HUES64 (cell line): ENCODE measurements around the gene RBM28. TPM values are rescaled to one million over a fixed set of nuclear protein-coding genes. Genes with fewer than 3 reads are reported as not detected.

Experiments used
- H3K27ac ChIP-seq: 2 replicates; pipeline ENCODE4 v1.7.0; 2013; ENCODE audit warnings: low read depth, low read length, inconsistent platforms
- H3K27me3 ChIP-seq: 2 replicates; pipeline ENCODE4 v1.6.1; 2013; ENCODE audit warnings: mild to moderate bottlenecking, low read length; ENCODE audit not compliant: insufficient read depth
- H3K36me3 ChIP-seq: 2 replicates; pipeline ENCODE4 v1.6.1; 2013; ENCODE audit warnings: mild to moderate bottlenecking, low read length; ENCODE audit not compliant: insufficient read depth
- H3K4me1 ChIP-seq: 2 replicates; pipeline ENCODE4 v1.6.1; 2013; ENCODE audit warnings: mild to moderate bottlenecking, low read length, moderate library complexity; ENCODE audit not compliant: insufficient read depth
- H3K4me3 ChIP-seq: 2 replicates; pipeline ENCODE4 v1.5.1; 2013; ENCODE audit warnings: mild to moderate bottlenecking, low read length, moderate library complexity
- H3K9ac ChIP-seq: 2 replicates; pipeline ENCODE4 v1.6.1; 2013; ENCODE audit warnings: mild to moderate bottlenecking, low read depth, low read length
- H3K9me3 ChIP-seq: 2 replicates; pipeline ENCODE4 v1.6.1; 2013; ENCODE audit warnings: low read depth, low read length; ENCODE audit not compliant: insufficient read depth
- WGBS: fragments of 150-250, 120-280 bp; methylation state at CpG from one replicate; pipeline ENCODE4 v1.1.7; 2013; ENCODE audit warnings: missing lambda C conversion rate; 5-methylcytosine and 5-hydroxymethylcytosine counted together
- polyA plus RNA-seq, 2 experiments: library from polyadenylated mRNA; stranded (reverse); fragments of 50-300 nt; gene quantifications; one replicate each; pipeline ENCODE4 v1.2.3, GENCODE V29; 2013

Gene RBM28, protein sequence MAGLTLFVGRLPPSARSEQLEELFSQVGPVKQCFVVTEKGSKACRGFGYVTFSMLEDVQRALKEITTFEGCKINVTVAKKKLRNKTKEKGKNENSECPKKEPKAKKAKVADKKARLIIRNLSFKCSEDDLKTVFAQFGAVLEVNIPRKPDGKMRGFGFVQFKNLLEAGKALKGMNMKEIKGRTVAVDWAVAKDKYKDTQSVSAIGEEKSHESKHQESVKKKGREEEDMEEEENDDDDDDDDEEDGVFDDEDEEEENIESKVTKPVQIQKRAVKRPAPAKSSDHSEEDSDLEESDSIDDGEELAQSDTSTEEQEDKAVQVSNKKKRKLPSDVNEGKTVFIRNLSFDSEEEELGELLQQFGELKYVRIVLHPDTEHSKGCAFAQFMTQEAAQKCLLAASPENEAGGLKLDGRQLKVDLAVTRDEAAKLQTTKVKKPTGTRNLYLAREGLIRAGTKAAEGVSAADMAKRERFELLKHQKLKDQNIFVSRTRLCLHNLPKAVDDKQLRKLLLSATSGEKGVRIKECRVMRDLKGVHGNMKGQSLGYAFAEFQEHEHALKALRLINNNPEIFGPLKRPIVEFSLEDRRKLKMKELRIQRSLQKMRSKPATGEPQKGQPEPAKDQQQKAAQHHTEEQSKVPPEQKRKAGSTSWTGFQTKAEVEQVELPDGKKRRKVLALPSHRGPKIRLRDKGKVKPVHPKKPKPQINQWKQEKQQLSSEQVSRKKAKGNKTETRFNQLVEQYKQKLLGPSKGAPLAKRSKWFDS
- polyA plus RNA-seq (2013, experiment 1 of 2): 35.1 TPM
- 30.6 TPM for polyA plus RNA-seq (2013, experiment 2 of 2)

DNA sequence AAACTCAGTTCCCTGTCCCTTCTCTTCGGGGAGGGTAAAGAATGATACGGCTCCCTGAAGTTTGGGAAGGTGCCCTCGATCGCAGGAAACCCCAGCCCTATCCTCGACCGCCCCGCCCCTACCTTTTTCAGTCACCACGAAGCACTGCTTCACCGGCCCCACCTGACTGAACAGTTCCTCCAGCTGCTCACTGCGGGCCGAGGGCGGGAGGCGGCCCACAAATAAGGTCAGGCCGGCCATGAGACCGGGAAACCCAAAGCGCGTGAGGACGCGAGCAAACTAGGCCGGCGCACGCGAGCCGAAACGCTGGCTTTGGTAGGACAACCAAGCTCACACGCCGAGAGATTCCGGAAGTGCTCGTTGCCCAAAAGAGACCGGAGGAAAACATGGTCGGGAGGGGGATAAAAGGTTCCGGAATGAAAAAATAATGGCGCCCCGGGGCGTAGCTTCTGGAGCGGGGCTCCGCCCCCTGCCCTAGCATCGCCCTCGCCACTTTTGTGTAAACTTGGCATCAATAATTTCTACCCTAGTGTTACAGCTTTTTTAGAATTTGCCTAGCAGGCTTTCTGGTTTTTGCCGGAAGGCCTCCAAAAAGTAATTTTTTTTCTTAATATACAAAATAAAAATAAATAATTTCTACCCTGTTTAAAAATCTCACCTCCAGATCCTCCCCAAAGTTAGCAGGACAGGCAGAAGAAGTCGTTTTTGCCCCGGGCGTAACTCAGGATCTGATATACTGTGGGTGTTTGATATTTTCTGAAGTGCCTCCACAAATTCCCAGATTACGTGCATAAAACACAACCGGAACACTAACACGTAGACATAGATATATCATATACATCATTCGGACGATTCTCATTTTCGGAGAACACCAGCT is at the start of gene RBM28:
Gene RBM28, minus strand, starts transcription at position 355 of the 877 bp plus-strand sequence. Its CDS starts 115 bp downstream, at position 240.
- H3K9me3 ChIP-seq: no peaks in the 10 kb centered on the region
- peaks cover 23% of the 10 kb centered on the region for H3K36me3 ChIP-seq
- WGBS: 14% methylated on average over 46 of the region's 49 CpGs
- H3K27ac ChIP-seq: peak within 1 kb of the TSS; percentile 78
- no peaks in the 10 kb centered on the region for H3K4me1 ChIP-seq
- H3K27me3 ChIP-seq: peaks cover 15% of the 10 kb centered on the region
- H3K4me3 ChIP-seq: peak within 1 kb of the TSS; percentile 87
- peak within 1 kb of the TSS; percentile 81 for H3K9ac ChIP-seq

DNA sequence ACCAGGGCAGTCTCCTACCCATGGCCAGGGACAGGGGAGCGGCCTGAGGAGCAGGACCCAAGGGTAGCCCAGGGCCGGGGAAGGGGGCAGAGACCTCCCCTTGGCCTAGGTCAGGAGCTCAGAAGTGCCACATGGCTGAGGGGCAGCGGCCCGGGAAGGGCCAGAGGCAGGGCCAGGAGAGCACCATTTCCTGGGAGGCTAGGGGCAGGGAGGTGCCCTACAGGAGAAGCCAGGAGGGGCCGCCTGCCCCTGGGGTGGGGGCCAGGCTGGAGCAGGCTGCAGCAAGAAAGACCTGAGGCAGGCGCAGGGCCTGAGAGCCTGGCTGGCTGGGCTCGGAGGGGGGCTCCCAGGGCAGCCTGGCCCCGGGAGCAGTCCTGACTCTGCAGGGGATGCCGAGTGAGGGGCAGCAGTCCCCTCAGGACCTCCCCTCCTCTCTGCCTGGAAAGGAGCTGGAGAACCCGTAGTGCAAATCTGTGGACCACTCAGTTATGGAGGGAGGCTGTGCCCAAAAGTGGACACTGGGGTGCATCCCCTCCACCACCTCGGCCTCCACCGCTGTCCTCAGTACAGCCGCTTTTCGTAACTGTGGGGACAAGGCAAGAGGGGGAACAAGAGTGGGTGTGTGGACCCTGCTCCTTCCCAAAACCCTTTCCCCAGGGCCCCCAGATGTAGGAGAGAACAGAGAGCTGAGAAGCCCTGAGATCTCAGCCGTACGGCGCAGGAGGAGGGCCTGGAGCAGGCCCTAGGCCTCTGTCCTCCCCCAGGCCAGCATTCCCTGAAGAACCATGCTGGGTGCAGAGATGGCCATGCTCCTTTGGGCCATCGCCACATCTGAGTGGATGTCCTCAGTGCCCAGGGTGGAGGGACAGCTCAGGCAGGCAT is 49.0 kb upstream of the RBM28 start:
- Histone ChIP-seq H3K27me3 (peaks cover 12% of the 10 kb centered on the region), H3K27ac (no peak overlapping the region), H3K9ac (no peak overlapping the region), H3K4me3 (no peak overlapping the region), H3K36me3 (peaks cover 3% of the 10 kb centered on the region; the same call in 1 of the 2 replicates), H3K4me1 (0 out of 2 replicates have a peak, but pooled peaks cover 5% of the 10 kb centered on the region), H3K9me3 (no peaks in the 10 kb centered on the region)
- 95% methylated on average over 18 of the region's 18 CpGs for WGBS

DNA sequence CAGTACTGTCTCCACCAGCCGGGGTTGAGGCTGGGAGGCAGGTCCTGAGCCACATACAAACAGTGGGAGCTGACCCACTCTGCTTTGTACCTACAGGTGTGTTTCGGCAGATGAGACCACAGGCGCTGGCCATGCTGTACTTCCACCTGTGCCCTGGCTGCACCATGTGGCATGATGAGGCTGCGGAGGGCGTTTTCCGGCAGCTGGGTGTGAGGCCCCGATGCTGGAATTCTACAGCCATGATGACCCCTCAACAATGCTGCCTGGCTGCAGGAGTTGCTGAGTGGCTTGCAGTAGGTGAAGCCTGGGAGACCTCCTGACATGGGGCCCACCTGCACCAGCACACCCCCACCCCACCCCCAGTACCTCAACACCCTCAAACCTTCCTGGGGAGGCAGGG is 48.1 kb upstream of the RBM28 start:
- H3K27ac ChIP-seq: no peak overlapping the region
- H3K9me3 ChIP-seq: no peaks in the 10 kb centered on the region
- WGBS: 95% methylated on average over 7 of the region's 7 CpGs
- no peak overlapping the region for H3K9ac ChIP-seq
- H3K27me3 ChIP-seq: peaks cover 15% of the 10 kb centered on the region
- 0 out of 2 replicates have a peak, but pooled peaks cover 5% of the 10 kb centered on the region for H3K4me1 ChIP-seq
- no peaks in the 10 kb centered on the region; the same call in 1 of the 2 replicates for H3K36me3 ChIP-seq
- H3K4me3 ChIP-seq: no peak overlapping the region

DNA sequence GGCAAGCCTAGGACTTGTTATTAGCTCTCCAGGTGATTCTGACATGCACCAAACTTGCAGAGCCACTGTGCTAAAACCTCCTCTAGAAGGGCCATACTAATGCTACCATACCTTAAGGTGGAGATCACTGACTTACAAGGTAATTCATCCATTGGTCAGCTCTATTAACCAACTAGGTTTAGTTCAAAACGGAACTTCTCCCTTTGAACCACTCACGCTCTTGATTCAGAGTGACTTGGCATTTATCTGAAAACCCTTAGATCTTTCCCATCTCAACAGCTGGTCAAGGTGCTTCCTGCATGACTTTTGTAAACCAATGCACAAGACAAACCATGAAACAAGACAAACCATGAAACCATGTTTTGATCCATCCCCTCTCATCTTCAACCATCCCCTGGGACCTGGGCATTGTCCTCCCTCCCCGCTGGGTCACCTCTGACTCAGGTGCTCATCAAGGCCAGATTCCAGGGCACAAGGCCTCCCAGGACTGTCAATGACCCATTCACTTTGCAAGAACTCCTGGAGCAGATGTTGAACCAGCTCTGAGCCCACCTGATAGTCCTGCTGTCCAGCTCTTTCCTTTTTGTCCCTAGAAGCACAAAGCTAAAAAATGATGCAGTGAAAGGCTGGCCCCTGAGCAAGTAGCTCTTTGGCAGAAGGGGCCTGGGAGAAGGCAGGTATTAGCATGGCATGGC is 47.3 kb upstream of the RBM28 start:
- Histone ChIP-seq H3K4me3 (no peak overlapping the region), H3K9ac (no peak overlapping the region), H3K27me3 (peaks cover 15% of the 10 kb centered on the region), H3K36me3 (no peaks in the 10 kb centered on the region; the same call in 1 of the 2 replicates), H3K27ac (no peak overlapping the region), H3K4me1 (0 out of 2 replicates have a peak, but pooled peaks cover 5% of the 10 kb centered on the region), H3K9me3 (no peaks in the 10 kb centered on the region)
- 93% methylated on average over 3 of the region's 3 CpGs for WGBS

DNA sequence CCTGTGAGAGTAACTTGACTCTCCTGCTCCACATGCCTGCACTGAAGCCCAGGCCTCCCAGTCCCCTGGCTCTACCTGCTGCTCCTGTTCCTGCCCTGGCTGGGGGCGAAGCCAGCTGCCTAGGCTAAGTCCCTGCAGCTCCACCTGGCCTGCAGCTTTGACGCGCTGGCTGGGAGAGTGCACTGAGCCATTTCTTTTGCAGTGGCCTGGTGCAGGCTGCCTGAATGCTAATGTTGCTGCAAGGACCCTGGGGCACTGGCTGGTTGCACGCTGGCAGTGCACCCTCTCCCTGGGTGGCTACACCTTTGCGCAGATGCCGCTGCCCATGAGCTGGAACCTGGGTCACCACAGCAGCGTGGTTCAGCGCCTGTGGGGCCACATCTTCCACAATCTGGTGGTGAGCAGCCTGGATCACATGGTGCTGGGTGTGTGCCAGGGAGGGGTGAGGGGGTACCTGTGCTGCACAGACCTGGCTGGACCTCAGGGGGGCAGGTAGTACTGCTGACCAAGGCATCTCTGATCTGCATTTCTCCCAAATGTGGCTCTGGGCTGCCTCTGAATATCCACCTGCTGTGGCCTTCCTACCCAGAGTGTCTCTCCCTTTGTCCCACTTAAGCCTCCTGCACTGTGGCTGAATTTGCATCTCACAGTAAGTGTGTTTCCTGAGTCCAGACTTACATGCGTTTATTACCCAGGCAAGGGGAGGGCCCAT is 46.1 kb upstream of the RBM28 start:
- no peak overlapping the region for H3K9ac ChIP-seq
- no peaks in the 10 kb centered on the region for H3K9me3 ChIP-seq
- H3K27ac ChIP-seq: no peak overlapping the region
- no peaks in the 10 kb centered on the region for H3K36me3 ChIP-seq
- 0 out of 2 replicates have a peak, but pooled peaks cover 5% of the 10 kb centered on the region for H3K4me1 ChIP-seq
- 86% methylated on average over 9 of the region's 9 CpGs for WGBS
- H3K27me3 ChIP-seq: peaks cover 15% of the 10 kb centered on the region
- H3K4me3 ChIP-seq: no peak overlapping the region

- WGBS: 88% methylated on average over 1 of the region's 2 CpGs
- Histone ChIP-seq H3K36me3 (no peaks in the 10 kb centered on the region), H3K27ac (no peak overlapping the region), H3K9ac (no peak overlapping the region), H3K9me3 (no peaks in the 10 kb centered on the region), H3K27me3 (peaks cover 15% of the 10 kb centered on the region), H3K4me3 (no peak overlapping the region), H3K4me1 (0 out of 2 replicates have a peak, but pooled peaks cover 5% of the 10 kb centered on the region)
Measured at GRCh38 chr7:128389085-128389617, 45.4 kb upstream of the RBM28 start.

- H3K4me1 ChIP-seq: 0 out of 2 replicates have a peak, but pooled peaks cover 5% of the 10 kb centered on the region
- H3K4me3 ChIP-seq: no peak overlapping the region
- no peak overlapping the region for H3K9ac ChIP-seq
- WGBS: 54% methylated on average over 3 of the region's 3 CpGs
- no peaks in the 10 kb centered on the region for H3K36me3 ChIP-seq
- H3K27me3 ChIP-seq: peaks cover 15% of the 10 kb centered on the region
- no peaks in the 10 kb centered on the region for H3K9me3 ChIP-seq
- no peak overlapping the region for H3K27ac ChIP-seq
Measured at GRCh38 chr7:128388145-128388485, 44.4 kb upstream of the RBM28 start.

- 35% methylated on average over 24 of the region's 24 CpGs for WGBS
- H3K27me3 ChIP-seq: peaks cover 15% of the 10 kb centered on the region
- H3K9ac ChIP-seq: no peak overlapping the region
- H3K9me3 ChIP-seq: no peaks in the 10 kb centered on the region
- H3K4me1 ChIP-seq: 0 out of 2 replicates have a peak, but pooled peaks cover 5% of the 10 kb centered on the region
- H3K36me3 ChIP-seq: no peaks in the 10 kb centered on the region
- H3K4me3 ChIP-seq: no peak overlapping the region
- H3K27ac ChIP-seq: no peak overlapping the region
Measured at GRCh38 chr7:128387216-128388144, 43.8 kb upstream of the RBM28 start.
